Activated naive CD8-positive, alpha-beta T cell treated with anti-CD3 and anti-CD28 coated beads, Interleukin-2, amount 50 U/mL, for 24 hours (primary cell): Measurements from ENCODE around the gene D2HGDH.
"Not testable (repeated sequence)": the region's sequence is repeated elsewhere in the genome, so short reads cannot be mapped to it uniquely, and the experiment has no call there.

ENCODE experiments used
- ATAC-seq: fragments of 150-1000 bp; cut with Tn5 transposase; one replicate; pipeline ENCODE4 v1.10.0; 2021
- DNase-seq: peaks from one replicate; pipeline ENCODE4 v3.0.0; 2021
- H3K27ac Mint-ChIP-seq: one replicate; pipeline ENCODE4 v1.8.0; 2021; ENCODE audit warnings: mild to moderate bottlenecking, mixed read lengths
- H3K27me3 Mint-ChIP-seq: one replicate; pipeline ENCODE4 v1.8.0; 2021; ENCODE audit warnings: mixed read lengths
- H3K36me3 Mint-ChIP-seq: one replicate; pipeline ENCODE4 v1.8.0; 2021; ENCODE audit warnings: low read depth, mixed read lengths
- H3K4me1 Mint-ChIP-seq: one replicate; pipeline ENCODE4 v1.8.0; 2021; ENCODE audit warnings: mixed read lengths
- H3K4me3 Mint-ChIP-seq: one replicate; pipeline ENCODE4 v1.8.0; 2021; ENCODE audit warnings: mild to moderate bottlenecking, moderate library complexity, mixed read lengths
- H3K9me3 Mint-ChIP-seq: one replicate; pipeline ENCODE4 v1.8.0; 2021; ENCODE audit warnings: mixed read lengths

Gene D2HGDH

GRCh38 chr2:241775223-241776177 lies 41.1 kb downstream of the D2HGDH start:
- no peak overlapping the region for H3K4me3 Mint-ChIP-seq
- peak; percentile 0 for DNase-seq
- peaks cover 13% of the 10 kb centered on the region for H3K4me1 Mint-ChIP-seq
- ATAC-seq, result no peak
- no peaks in the 10 kb centered on the region for H3K9me3 Mint-ChIP-seq
- H3K27ac Mint-ChIP-seq, result no peak overlapping the region
- H3K27me3 Mint-ChIP-seq, result peaks cover 2% of the 10 kb centered on the region
- no peaks in the 10 kb centered on the region for H3K36me3 Mint-ChIP-seq

DNA sequence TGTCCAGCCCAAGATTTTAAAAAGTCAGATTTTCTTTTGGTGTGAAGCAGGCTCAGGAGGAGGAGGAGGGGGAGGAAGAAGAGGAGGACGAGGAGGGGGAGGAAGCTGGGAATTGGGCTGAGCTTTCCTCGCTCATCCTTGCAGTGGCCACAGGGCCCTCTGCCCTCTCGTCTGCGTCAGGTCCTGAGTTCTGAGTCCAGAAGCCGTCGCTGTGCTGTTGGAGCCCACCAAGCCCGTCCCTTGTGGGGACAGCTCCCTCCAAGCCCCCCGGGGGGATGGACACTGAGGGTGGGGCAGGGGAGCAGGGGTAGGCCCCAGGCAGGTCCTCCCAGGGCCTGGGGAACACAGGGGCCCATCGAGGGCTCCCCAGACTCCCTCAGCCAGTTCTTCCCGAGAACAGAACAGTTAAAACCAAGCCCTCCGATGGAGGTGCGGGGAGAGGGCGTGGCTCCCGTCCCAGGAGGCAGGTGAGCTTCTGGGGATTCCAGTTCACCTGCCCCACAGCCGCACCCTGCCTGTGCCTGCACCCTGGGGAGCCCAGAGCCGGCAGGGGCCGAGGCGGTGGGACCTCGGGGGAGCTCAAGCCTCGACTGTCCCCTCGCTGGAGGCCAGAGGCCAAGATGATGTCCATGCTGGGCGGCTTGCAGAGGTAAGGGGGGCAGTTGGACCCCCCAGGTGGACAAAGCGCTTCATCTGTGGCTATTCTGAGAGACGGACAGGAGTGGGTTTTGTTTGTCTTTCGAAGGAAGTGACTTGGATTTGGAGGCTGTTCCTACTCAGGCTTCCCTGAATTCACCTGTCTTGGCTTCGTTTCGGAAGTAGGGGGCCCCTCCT lies 42.1 kb downstream of the D2HGDH start, which contains the start of gene GAL3ST2:
TSS of gene GAL3ST2 (plus strand) at position 487 of the 834 bp plus-strand sequence. CDS start at position 621, 134 bp downstream.
- no peak within 1 kb of the TSS for H3K27ac Mint-ChIP-seq

DNA sequence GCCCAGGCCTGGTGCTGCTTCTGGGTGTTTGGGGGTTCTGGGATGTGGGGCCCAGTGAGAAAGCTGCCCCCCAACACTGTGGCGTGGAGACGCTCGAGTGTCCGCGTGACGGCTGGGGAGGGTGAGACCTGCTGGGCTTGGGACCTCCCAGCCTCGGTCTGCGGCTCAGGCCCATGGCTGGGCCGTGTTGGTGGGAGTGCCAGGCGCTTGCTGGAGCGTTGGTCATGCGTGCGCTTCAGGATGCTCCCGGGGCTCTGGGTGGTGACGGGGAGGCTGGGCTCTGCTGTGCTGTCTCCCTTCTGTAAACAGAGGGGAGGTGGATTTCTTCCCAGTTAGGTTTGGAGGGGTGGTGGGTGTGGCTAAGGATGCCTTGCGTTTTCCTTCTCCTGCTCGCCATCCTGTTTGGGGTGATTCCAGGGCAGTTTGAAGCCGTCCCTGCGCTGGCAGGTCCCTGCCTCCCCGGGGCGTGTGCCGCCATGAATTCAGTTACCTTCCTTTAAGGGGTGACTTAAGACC lies 42.8 kb downstream of the D2HGDH start:
- no peak for ATAC-seq
- H3K27ac Mint-ChIP-seq, result no peak overlapping the region

More for the DNA sequence above, 42.1 kb downstream of the D2HGDH start, which contains the start of gene GAL3ST2:
- peaks cover 3% of the 10 kb centered on the region for H3K36me3 Mint-ChIP-seq
- H3K4me1 Mint-ChIP-seq, result peaks cover 11% of the 10 kb centered on the region
- H3K27me3 Mint-ChIP-seq, result peaks cover 2% of the 10 kb centered on the region
- no peak within 1 kb of the TSS for H3K4me3 Mint-ChIP-seq
- ATAC-seq (no peak), DNase-seq (no peak)
- peaks cover 7% of the 10 kb centered on the region for H3K9me3 Mint-ChIP-seq

GRCh38 chr2:241777686-241778627 lies 43.5 kb downstream of the D2HGDH start:
- DNase-seq (peak; percentile 1), ATAC-seq (no peak)
- H3K27me3 Mint-ChIP-seq, result peaks cover 2% of the 10 kb centered on the region
- no peaks in the 10 kb centered on the region for H3K4me1 Mint-ChIP-seq
- H3K4me3 Mint-ChIP-seq, result no peak overlapping the region
- peaks cover 3% of the 10 kb centered on the region for H3K36me3 Mint-ChIP-seq
- peaks cover 10% of the 10 kb centered on the region for H3K9me3 Mint-ChIP-seq
- H3K27ac Mint-ChIP-seq, result peak overlapping the region; percentile 5

More for the DNA sequence above, 42.8 kb downstream of the D2HGDH start:
- Mint-ChIP-seq H3K9me3 (peaks cover 7% of the 10 kb centered on the region), H3K36me3 (peaks cover 3% of the 10 kb centered on the region), H3K4me3 (no peak overlapping the region), H3K27me3 (peaks cover 2% of the 10 kb centered on the region), H3K4me1 (peaks cover 6% of the 10 kb centered on the region)
- peak; percentile 1 for DNase-seq

- Mint-ChIP-seq H3K36me3 (peaks cover 3% of the 10 kb centered on the region), H3K9me3 (peaks cover 10% of the 10 kb centered on the region), H3K27me3 (peaks cover 2% of the 10 kb centered on the region), H3K4me3 (no peak overlapping the region), H3K27ac (no peak overlapping the region), H3K4me1 (no peaks in the 10 kb centered on the region)
- ATAC-seq (no peak), DNase-seq (no peak)
These were observed 46.6 kb downstream of the D2HGDH start for GRCh38 chr2:241780939-241781569.

DNA sequence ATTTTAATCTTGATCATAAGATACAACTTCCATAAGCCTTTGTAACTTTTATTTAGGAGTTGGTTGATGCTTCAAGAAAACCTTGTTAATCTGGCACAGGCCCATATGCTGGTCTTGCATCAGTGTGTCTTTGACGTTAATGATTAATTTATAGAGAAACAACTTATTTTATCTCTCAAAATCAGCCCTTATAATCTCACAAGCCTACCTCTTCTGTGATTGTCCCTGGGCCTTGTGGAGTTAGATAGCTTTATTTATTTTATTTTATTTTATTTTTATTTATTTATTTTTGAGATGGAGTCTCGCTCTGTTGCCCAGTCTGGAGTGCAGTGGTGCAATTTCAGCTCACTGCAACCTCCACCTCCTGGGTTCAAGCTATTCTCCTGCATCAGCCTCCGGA lies 47.6 kb downstream of the D2HGDH start:
- H3K27me3 Mint-ChIP-seq, DNase-seq, H3K27ac Mint-ChIP-seq, H3K4me1 Mint-ChIP-seq, H3K4me3 Mint-ChIP-seq, ATAC-seq, H3K36me3 Mint-ChIP-seq: not testable (repeated sequence)
- H3K9me3 Mint-ChIP-seq, result peaks cover 15% of the 10 kb centered on the region

GRCh38 chr2:241788135-241788534 lies 53.7 kb downstream of the D2HGDH start:
- DNase-seq (peak; percentile 0), ATAC-seq (no peak)
- Mint-ChIP-seq H3K36me3 (peaks cover 18% of the 10 kb centered on the region), H3K9me3 (peaks cover 38% of the 10 kb centered on the region), H3K4me1 (peaks cover 39% of the 10 kb centered on the region), H3K4me3 (peak overlapping the region; percentile 24), H3K27me3 (peaks cover 7% of the 10 kb centered on the region), H3K27ac (peak overlapping the region; percentile 82)

- peak; percentile 98 for ATAC-seq
- H3K27ac Mint-ChIP-seq, result peak overlapping the region; percentile 82
- H3K9me3 Mint-ChIP-seq, result peaks cover 38% of the 10 kb centered on the region
- peak overlapping the region; percentile 24 for H3K4me3 Mint-ChIP-seq
- H3K27me3 Mint-ChIP-seq, result peaks cover 7% of the 10 kb centered on the region
- peaks cover 39% of the 10 kb centered on the region for H3K4me1 Mint-ChIP-seq
- DNase-seq, result peak; percentile 59
- H3K36me3 Mint-ChIP-seq, result peaks cover 18% of the 10 kb centered on the region
These were observed 54.1 kb downstream of the D2HGDH start for GRCh38 chr2:241788572-241788971.

DNA sequence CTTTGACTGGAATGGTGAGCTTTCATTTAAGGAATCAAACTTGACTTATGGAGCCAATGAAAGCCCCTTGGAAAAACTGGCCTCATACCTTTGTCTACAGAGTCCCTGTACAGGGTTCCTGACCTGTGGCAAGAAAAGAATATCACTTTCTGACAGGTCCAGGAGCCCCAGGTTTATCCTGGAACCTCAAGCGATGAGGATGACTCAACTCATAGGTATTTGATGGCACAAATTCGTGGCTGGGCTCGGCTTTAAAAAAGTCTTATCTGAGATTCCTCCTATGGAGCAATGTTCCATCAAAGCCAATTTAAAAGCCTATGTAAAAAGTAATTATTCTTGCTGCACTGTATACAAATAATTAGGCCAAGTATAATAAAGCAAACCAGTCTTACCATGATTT lies 57.0 kb downstream of the D2HGDH start:
- peaks cover 18% of the 10 kb centered on the region for H3K36me3 Mint-ChIP-seq
- H3K4me3 Mint-ChIP-seq, ATAC-seq, H3K27ac Mint-ChIP-seq, H3K27me3 Mint-ChIP-seq, DNase-seq: not testable (repeated sequence)
- H3K4me1 Mint-ChIP-seq, result peaks cover 39% of the 10 kb centered on the region
- peaks cover 37% of the 10 kb centered on the region for H3K9me3 Mint-ChIP-seq

- Mint-ChIP-seq H3K9me3 (peaks cover 24% of the 10 kb centered on the region), H3K27me3 (peaks cover 7% of the 10 kb centered on the region), H3K27ac (no peak overlapping the region), H3K4me3 (no peak overlapping the region), H3K36me3 (peaks cover 16% of the 10 kb centered on the region), H3K4me1 (peaks cover 21% of the 10 kb centered on the region)
- DNase-seq (no peak), ATAC-seq (no peak)
These were observed 59.0 kb downstream of the D2HGDH start for GRCh38 chr2:241793385-241793784.

DNA sequence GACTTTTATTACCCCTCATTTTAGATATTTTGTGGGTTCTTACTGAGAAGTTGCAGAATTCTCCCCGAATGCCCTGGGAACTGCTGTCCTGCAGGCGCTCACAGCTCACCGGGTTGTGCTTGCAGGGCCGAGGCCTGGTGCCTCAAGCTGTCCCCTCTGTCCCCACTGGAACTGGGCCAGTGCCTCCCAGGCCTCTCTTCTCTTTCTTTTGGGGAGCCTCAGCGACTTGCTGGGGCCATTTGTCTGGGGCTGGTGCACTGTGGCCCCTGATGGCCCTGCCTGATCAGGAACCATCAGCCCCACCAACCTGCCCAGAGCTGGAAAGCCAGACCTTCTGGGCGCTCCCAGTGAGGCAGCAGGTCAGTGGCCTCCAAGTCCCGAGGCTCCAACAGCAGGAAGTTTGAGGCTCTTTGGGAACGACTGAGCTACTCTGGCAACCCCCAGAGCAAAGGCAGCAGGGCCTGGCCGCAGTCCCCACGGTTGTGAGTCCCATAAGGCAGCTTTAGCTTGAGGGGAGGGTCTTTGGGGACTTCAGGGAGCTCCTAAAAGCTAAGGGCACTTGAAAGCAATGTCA lies 59.9 kb downstream of the D2HGDH start:
- Mint-ChIP-seq H3K27me3 (peaks cover 7% of the 10 kb centered on the region), H3K4me3 (no peak overlapping the region), H3K36me3 (peaks cover 10% of the 10 kb centered on the region), H3K27ac (no peak overlapping the region), H3K4me1 (peaks cover 11% of the 10 kb centered on the region), H3K9me3 (peaks cover 16% of the 10 kb centered on the region)
- DNase-seq, result no peak
- ATAC-seq, result no peak

DNA sequence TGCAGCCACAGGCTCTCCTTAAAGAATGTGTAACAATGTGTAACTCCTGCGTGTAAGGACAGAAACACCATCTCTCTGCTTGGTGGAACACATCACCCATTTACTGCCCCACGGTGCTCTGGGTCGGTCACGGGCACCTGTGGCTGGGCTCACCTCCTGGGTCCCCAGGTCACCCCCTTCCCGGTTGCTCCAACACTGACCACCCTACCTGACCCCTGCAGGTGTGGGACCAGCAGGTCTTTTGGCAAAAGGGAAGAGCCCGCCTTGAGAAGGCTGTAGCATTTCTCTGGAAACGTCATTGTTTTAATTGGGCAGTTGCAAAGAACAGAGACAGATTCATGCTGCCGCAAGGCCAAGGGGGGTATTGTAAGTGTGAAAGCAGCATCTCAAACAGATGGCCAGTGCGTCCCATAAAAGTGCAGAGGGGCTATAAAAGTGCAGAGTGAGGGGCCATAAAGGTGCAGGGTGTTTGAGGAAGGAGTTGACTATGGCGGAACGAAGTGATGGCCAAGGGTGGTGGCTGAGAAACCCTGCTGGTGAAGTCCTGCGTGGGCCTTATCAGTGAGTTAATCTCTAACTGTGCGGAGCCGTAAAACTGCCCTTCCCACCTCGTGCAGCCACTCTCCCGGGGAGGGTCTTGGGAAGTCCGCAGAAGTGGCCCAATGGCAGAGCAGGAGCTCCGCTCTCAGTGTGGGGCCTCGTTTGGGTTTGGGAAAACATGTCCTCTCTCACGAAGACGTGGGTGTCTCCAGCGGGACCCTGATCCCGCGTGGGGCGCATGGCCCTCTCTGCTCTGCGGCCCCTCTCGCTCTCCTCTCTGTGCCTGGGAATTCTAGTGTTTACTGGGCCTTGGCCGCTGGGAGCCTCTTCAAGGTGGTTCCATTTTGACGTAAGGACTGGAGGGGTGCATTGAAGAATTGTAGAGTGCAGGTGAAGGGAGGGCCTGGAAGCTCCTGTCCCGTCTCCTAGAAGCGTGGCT lies 60.9 kb downstream of the D2HGDH start:
- Mint-ChIP-seq H3K4me3 (no peak overlapping the region), H3K27me3 (peaks cover 7% of the 10 kb centered on the region), H3K27ac (no peak overlapping the region), H3K36me3 (peaks cover 6% of the 10 kb centered on the region), H3K9me3 (peaks cover 9% of the 10 kb centered on the region), H3K4me1 (peaks cover 4% of the 10 kb centered on the region)
- ATAC-seq (no peak), DNase-seq (no peak)
